SK-N-SH (cell line): ENCODE results near the gene SAE1.

Experiments used
- CTCF ChIP-seq: fragments of 200-600 bp; sonication (generic); IDR thresholded peaks from 2 replicates; pipeline ENCODE4 v1.6.1; 2017; ENCODE audit warnings: antibody characterized with exemption, mild to moderate bottlenecking, moderate library complexity
- GATA2 ChIP-seq: sonication (generic); formaldehyde crosslinking; IDR thresholded peaks from 2 replicates; pipeline ENCODE4 v1.5.0; 2020; ENCODE audit warnings: mild to moderate bottlenecking, missing genetic modification reagents
- REST ChIP-seq: IDR thresholded peaks from 2 replicates; pipeline ENCODE4 v1.6.1; 2012; ENCODE audit warnings: mild to moderate bottlenecking, low read depth, low read length, moderate library complexity

GRCh38 chr19:47241919-47242577 lies 111.4 kb downstream of the SAE1 start:
- TF ChIP-seq CTCF (no peak), GATA2 (no peak), REST (no peak)
